Heart right ventricle (tissue), 16 donors: ENCODE measurements around the gene SYT3. TPM values are rescaled to one million over a fixed set of nuclear protein-coding genes. Genes with fewer than 3 reads are reported as not detected.
"Not testable (repeated sequence)": the region's sequence is repeated elsewhere in the genome, so short reads cannot be mapped to it uniquely, and the experiment has no call there.

Experiments
- ATAC-seq, 8 donors: fragments of 200-7000 bp; cut with Tn5 transposase; one replicate each; pipeline ENCODE4 v1.9.1; 2020; ENCODE audit warnings: mild to moderate bottlenecking in 8 of 8, moderate library complexity in 8 of 8, moderate number of reproducible peaks in 1 of 8
- DNase-seq, 2 donors: peaks; one replicate each; pipeline ENCODE4 v3.0.0-alpha.2; 2020
- H3K27ac ChIP-seq, 10 donors: fragments of 200-600 bp; sonication (generic) in 2 of 10; one replicate each; pipeline versions ENCODE4 v1.5.0 to v1.8.0; 2020 to 2022; ENCODE audit warnings: mild to moderate bottlenecking in 3 of 10
- H3K27me3 ChIP-seq, 7 donors: fragments of 200-600 bp; one replicate each; pipeline ENCODE4 v1.8.0; 2021 to 2022; ENCODE audit warnings: mild to moderate bottlenecking in 2 of 7
- H3K36me3 ChIP-seq, 9 donors: fragments of 200-600 bp; sonication (generic) in 1 of 9; one replicate each; pipeline versions ENCODE4 v1.5.0 to v1.8.0; 2020 to 2022; ENCODE audit warnings: mild to moderate bottlenecking in 2 of 9
- H3K4me1 ChIP-seq, 9 donors: fragments of 200-600 bp; sonication (generic) in 1 of 9; one replicate each; pipeline versions ENCODE4 v1.5.0 to v1.8.0; 2020 to 2022; ENCODE audit warnings: mild to moderate bottlenecking in 4 of 9
- H3K4me3 ChIP-seq, 10 donors: fragments of 200-600 bp; sonication (generic) in 2 of 10; one replicate each; pipeline versions ENCODE4 v1.5.0 to v1.8.0; 2020 to 2022; ENCODE audit warnings: mild to moderate bottlenecking in 7 of 10, moderate library complexity in 2 of 10
- H3K9me3 ChIP-seq, 11 donors: fragments of 200-600 bp in 10 of 11; sonication (generic) in 2 of 11; one replicate each; pipeline versions ENCODE4 v1.5.0 to v1.8.0; 2013 to 2022; ENCODE audit warnings: mild to moderate bottlenecking in 2 of 11, control low read depth in 1 of 11, moderate library complexity in 1 of 11
- CTCF ChIP-seq, 9 donors: fragments of 200-600 bp; sonication (generic) in 2 of 9; IDR thresholded peaks; one replicate each; pipeline versions ENCODE4 v1.5.0 to v1.8.0; 2021 to 2022; ENCODE audit warnings: antibody characterized with exemption in 9 of 9, mild to moderate bottlenecking in 5 of 9, moderate library complexity in 1 of 9
- WGBS, 2 donors: extraction: QIAGEN DNeasy Blood & Tissue Kit; methylation state at CpG; one replicate each; pipeline ENCODE4 v1.1.7; 2013; ENCODE audit warnings: inconsistent platforms in 1 of 2; 5-methylcytosine and 5-hydroxymethylcytosine counted together
- intact Hi-C, 10 donors: fragments of 100-400 bp; cut with DNase I; formaldehyde crosslinking; loops; one replicate each; pipeline versions ENCODE4 v1.11.1 to v1.14.2; 2022
- polyA plus RNA-seq, 2 donors: library from polyadenylated mRNA; stranded (reverse); fragments of 200-250 nt; gene quantifications; one replicate each; pipeline ENCODE4 v1.2.3, GENCODE V29; 2013
- total RNA-seq, 10 donors: library from RNA; stranded (reverse); fragmentation: NEBNext Ultra II Directional in 3 of 10; extraction: Animal tissue kit (Norgen Biotek cat#: 25700) in 3 of 10; gene quantifications; one replicate each; pipeline versions ENCODE4 v1.2.1 to v1.2.4, GENCODE V29; 2021 to 2023
- donor health status: Arrhythmogenic right ventricular cardiomyopathy.
- donor health status: ischemic (EF 13 %, LVEDD 7.1; RV severe dilation, severe dysfunction).
- donor health status: healthy with polysubstance abuse.
- donor health status: DM: no; HTN: yes; CAD: no.
- donor health status: DM: no; HTN: no; CAD: no.
- donor health status: ischemic (EF 25% LVEDD 6.9; RV normal size, moderate dysfunction).
- donor health status: ischemic (EF 25% LVEDD 5.7; RV mildly dilated, moderate dysfunction).
- donor health status: healthy.
- donor health status: DM: yes; HTN: yes; CAD: no.
- donor health status: Ischemic cardiomyopathy.
- donor health status: ischemic (EF 35%, LVEDD 5.7; RV mildly dilated, moderate dysfunction).
- donor health status: nonischemic (EF 11% LVEDD 7.7; RV severe dilation, severe dysfunction).
- donor health status: DM: yes; HTN: yes; CAD: no.
- donor health status: PGD.
- donor health status: ischemic (EF 29% LVEDD 5.4; RV normal size, mild dysfunction).
- donor health status: nonischemic (EF 23%, LVEDD 6.1; RV moderate dilation, normal function).

The SYT3 gene
- total and polyA plus RNA-seq, 12 donors = 0.04 to 0.49 (median 0.25) TPM; not detected in 8

GRCh38 chr19:50580240-50580639 lies 59.4 kb downstream of the SYT3 start:
- Histone ChIP-seq H3K4me1 (no peaks in the 10 kb centered on the region), H3K4me3 (no peak overlapping the region), H3K36me3 (no peaks in the 10 kb centered on the region), H3K27me3 (peaks cover 0 to 34% (median 4%) of the 10 kb centered on the region in 7 donors), H3K9me3 (no peaks in the 10 kb centered on the region), H3K27ac (no peak overlapping the region)
- intact Hi-C loops = no loop called here
- 91 to 95% methylated on average over 6 of the region's 6 CpGs for WGBS, 2 donors
- DNase-seq (no peak), ATAC-seq (no peak)
- TF ChIP-seq CTCF (IDR thresholded peaks at IDR 0.05) = no peak

- H3K36me3 ChIP-seq, DNase-seq, H3K27ac ChIP-seq, H3K9me3 ChIP-seq, H3K4me1 ChIP-seq, ATAC-seq, H3K4me3 ChIP-seq, intact Hi-C loops: not testable (repeated sequence)
- peaks cover 0 to 42% (median 21%) of the 10 kb centered on the region in 7 donors for H3K27me3 ChIP-seq
- 77 to 89% methylated on average over 3 of the region's 3 CpGs for WGBS, 2 donors
Observed at GRCh38 chr19:50576769-50577168, 62.9 kb downstream of the SYT3 start.

GRCh38 chr19:50573741-50574461 lies 65.8 kb downstream of the SYT3 start:
- WGBS, 2 donors = 62 to 67% methylated on average over 13 of the region's 13 CpGs
- intact Hi-C loops = no loop called here
- Histone ChIP-seq H3K4me1 (no peaks in the 10 kb centered on the region), H3K9me3 (no peaks in the 10 kb centered on the region), H3K27ac (no peak overlapping the region), H3K27me3 (peaks cover 0 to 62% (median 26%) of the 10 kb centered on the region in 7 donors), H3K36me3 (no peaks in the 10 kb centered on the region), H3K4me3 (no peak overlapping the region)
- DNase-seq (no peak), ATAC-seq (no peak)
- TF ChIP-seq CTCF (IDR thresholded peaks at IDR 0.05) = no peak

Other genes with a start within 250 kb of the SYT3 start
- gene SPIB, start 220.9 kb downstream of the SYT3 start, total RNA-seq = under 1 TPM in 2 of 10 donors, not detected in 8; 0.20 to 0.42 TPM
- gene SPIB, start 220.9 kb downstream of the SYT3 start, polyA plus RNA-seq = under 1 TPM in 1 of 2 donors, not detected in 1; 0.10 TPM
- gene MYBPC2, start 207.0 kb downstream of the SYT3 start, total RNA-seq = under 1 TPM in 2 of 10 donors, not detected in 8; 0.13 to 0.35 TPM
- gene MYBPC2, start 207.0 kb downstream of the SYT3 start, polyA plus RNA-seq = under 1 TPM in 1 of 2 donors, not detected in 1; 0.01 TPM
- 100 to 1,000 TPM in 3 of 10 donors, 10 to 100 TPM in 7; 73.6 to 152 (median 88.9) TPM for gene EMC10, start 163.4 kb downstream of the SYT3 start, total RNA-seq
- gene EMC10, start 163.4 kb downstream of the SYT3 start, polyA plus RNA-seq = 100 to 1,000 TPM in 1 of 2 donors, 10 to 100 TPM in 1; 84.3 to 113 TPM
- 1 to 10 TPM; 1.2 to 4.3 (median 2.0) TPM for gene GARIN5A, start 163.0 kb downstream of the SYT3 start, total RNA-seq
- 1 to 10 TPM; 1.5 to 1.8 TPM for gene GARIN5A, start 163.0 kb downstream of the SYT3 start, polyA plus RNA-seq
- 10 to 100 TPM; 13.3 to 42.3 (median 25.2) TPM for gene JOSD2, start 128.7 kb downstream of the SYT3 start, total RNA-seq
- gene JOSD2, start 128.7 kb downstream of the SYT3 start, polyA plus RNA-seq = 10 to 100 TPM; 64.0 to 69.6 TPM
- not detected for gene ASPDH, start 126.0 kb downstream of the SYT3 start, total RNA-seq
- gene ASPDH, start 126.0 kb downstream of the SYT3 start, polyA plus RNA-seq = not detected
- 1 to 10 TPM in 2 of 10 donors, under 1 TPM in 8; 0.42 to 1.8 (median 0.68) TPM for gene LRRC4B, start 71.4 kb downstream of the SYT3 start, total RNA-seq
- gene LRRC4B, start 71.4 kb downstream of the SYT3 start, polyA plus RNA-seq = 1 to 10 TPM; 1.9 to 3.0 TPM
- 1 to 10 TPM in 7 of 10 donors, under 1 TPM in 1, not detected in 2; 0.96 to 7.2 (median 4.0) TPM for gene C19orf81, start 9.6 kb upstream of the SYT3 start, total RNA-seq
- gene C19orf81, start 9.6 kb upstream of the SYT3 start, polyA plus RNA-seq = 1 to 10 TPM in 1 of 2 donors, under 1 TPM in 1; 0.61 to 1.8 TPM
- gene SHANK1, start 79.9 kb upstream of the SYT3 start, total RNA-seq = 1 to 10 TPM in 2 of 10 donors, under 1 TPM in 7, not detected in 1; 0.23 to 1.5 (median 0.59) TPM
- gene SHANK1, start 79.9 kb upstream of the SYT3 start, polyA plus RNA-seq = under 1 TPM; 0.07 to 0.17 TPM
- 10 to 100 TPM in 1 of 10 donors, 1 to 10 TPM in 9; 2.3 to 11.9 (median 3.8) TPM for gene CLEC11A, start 83.5 kb upstream of the SYT3 start, total RNA-seq
- gene CLEC11A, start 83.5 kb upstream of the SYT3 start, polyA plus RNA-seq = 10 to 100 TPM in 1 of 2 donors, 1 to 10 TPM in 1; 5.6 to 12.9 TPM
- not detected for gene GPR32, start 130.6 kb upstream of the SYT3 start, total RNA-seq
- not detected for gene GPR32, start 130.6 kb upstream of the SYT3 start, polyA plus RNA-seq
- not detected for gene ACP4, start 150.5 kb upstream of the SYT3 start, total RNA-seq
- not detected for gene ACP4, start 150.5 kb upstream of the SYT3 start, polyA plus RNA-seq
- gene KLK1, start 183.9 kb upstream of the SYT3 start, total RNA-seq = under 1 TPM in 6 of 10 donors, not detected in 4; 0.42 to 0.85 (median 0.64) TPM
- under 1 TPM; 0.39 to 0.80 TPM for gene KLK1, start 183.9 kb upstream of the SYT3 start, polyA plus RNA-seq
- gene KLK15, start 193.7 kb upstream of the SYT3 start, total RNA-seq = not detected
- gene KLK15, start 193.7 kb upstream of the SYT3 start, polyA plus RNA-seq = not detected
- gene KLK3, start 215.0 kb upstream of the SYT3 start, total RNA-seq = not detected
- not detected for gene KLK3, start 215.0 kb upstream of the SYT3 start, polyA plus RNA-seq
- not detected for gene KLK2, start 233.6 kb upstream of the SYT3 start, total RNA-seq
- not detected for gene KLK2, start 233.6 kb upstream of the SYT3 start, polyA plus RNA-seq